CD4-positive, alpha-beta memory T cell (primary cell): Measurements from ENCODE around the gene GABRA4. TPM values are rescaled to one million over a fixed set of nuclear protein-coding genes. Genes with fewer than 3 reads are reported as not detected.

Experiments used
- CTCF ChIA-PET: fragments of 350-600 bp; sonication (Branson Sonifier 250); formaldehyde crosslinking; loops from one replicate; lab custom pipeline; 2021; ENCODE audit warnings: inconsistent platforms; ENCODE audit not compliant: partially characterized antibody; lab: Charles Lee
- POLR2A ChIA-PET: fragments of 350-600 bp; sonication (Branson Sonifier 250); formaldehyde crosslinking; loops from one replicate; lab custom pipeline; 2021; ENCODE audit not compliant: partially characterized antibody; lab: Charles Lee
- DNase-seq, 5 donors: peaks; one replicate each; pipeline versions ENCODE4 v3.0.0 to v3.0.0-alpha.2; 2020 to 2022; ENCODE audit warnings: mixed read lengths in 1 of 5
- H3K27ac ChIP-seq: one replicate; pipeline ENCODE4 v1.7.0; 2013; ENCODE audit warnings: low read depth, low read length
- H3K27me3 ChIP-seq: 2 replicates; pipeline ENCODE4 v1.7.0; 2013; ENCODE audit warnings: mild to moderate bottlenecking, low read length, moderate library complexity; ENCODE audit not compliant: insufficient read depth
- H3K36me3 ChIP-seq: 2 replicates; pipeline ENCODE4 v1.7.0; 2013; ENCODE audit warnings: mild to moderate bottlenecking, low read length, moderate library complexity; ENCODE audit not compliant: insufficient read depth
- H3K4me1 ChIP-seq: 2 replicates; pipeline ENCODE4 v1.7.0; 2013; ENCODE audit warnings: mild to moderate bottlenecking, low read length, moderate library complexity; ENCODE audit not compliant: insufficient read depth
- H3K4me3 ChIP-seq, 2 donors: one replicate each; pipeline ENCODE4 v1.7.0; 2013; ENCODE audit warnings: low read length in 2 of 2, mild to moderate bottlenecking in 1 of 2
- H3K9me3 ChIP-seq, 2 donors: one replicate each; pipeline ENCODE4 v1.7.0; 2013; ENCODE audit warnings: low read length in 2 of 2, control low read depth in 1 of 2; ENCODE audit not compliant: control insufficient read depth in 1 of 2
- H3K27ac Mint-ChIP-seq, 7 donors: one replicate each; pipeline ENCODE4 v1.8.0; 2020 to 2021; ENCODE audit warnings: mixed read lengths in 7 of 7, mild to moderate bottlenecking in 6 of 7, inconsistent platforms in 3 of 7, moderate library complexity in 3 of 7
- H3K27me3 Mint-ChIP-seq, 2 donors: one replicate each; pipeline ENCODE4 v1.8.0; 2020 to 2021; ENCODE audit warnings: mixed read lengths in 2 of 2
- H3K36me3 Mint-ChIP-seq, 2 donors: one replicate each; pipeline ENCODE4 v1.8.0; 2020 to 2021; ENCODE audit warnings: mixed read lengths in 2 of 2, inconsistent platforms in 1 of 2, mild to moderate bottlenecking in 1 of 2
- H3K4me1 Mint-ChIP-seq, 4 donors: one replicate each; pipeline ENCODE4 v1.8.0; 2020 to 2021; ENCODE audit warnings: mixed read lengths in 4 of 4, mild to moderate bottlenecking in 1 of 4
- H3K4me3 Mint-ChIP-seq, 8 donors: one replicate each; pipeline ENCODE4 v1.8.0; 2020 to 2021; ENCODE audit warnings: mixed read lengths in 8 of 8, mild to moderate bottlenecking in 7 of 8, moderate library complexity in 6 of 8, inconsistent platforms in 3 of 8
- H3K9me3 Mint-ChIP-seq, 8 donors: one replicate each; pipeline ENCODE4 v1.8.0; 2020 to 2021; ENCODE audit warnings: mixed read lengths in 8 of 8, mild to moderate bottlenecking in 5 of 8, inconsistent platforms in 3 of 8, moderate library complexity in 1 of 8
- intact Hi-C: fragments of 100-400 bp; cut with micrococcal nuclease; formaldehyde crosslinking; loops from one replicate; pipeline ENCODE4 v1.15.1; 2023
- polyA plus RNA-seq, 2 donors: library from polyadenylated mRNA; unstranded; fragments of 300-500 nt; fragmentation: Illumina TruSeq; gene quantifications; one replicate each; pipeline ENCODE4 v1.2.3, GENCODE V29; 2021
- total RNA-seq, 2 experiments: library from RNA; stranded (reverse); gene quantifications; one replicate each; pipeline ENCODE4 v1.2.3, GENCODE V29; 2021

Gene GABRA4
- total and polyA plus RNA-seq, 4 experiments from 2014 or later: not detected

DNA sequence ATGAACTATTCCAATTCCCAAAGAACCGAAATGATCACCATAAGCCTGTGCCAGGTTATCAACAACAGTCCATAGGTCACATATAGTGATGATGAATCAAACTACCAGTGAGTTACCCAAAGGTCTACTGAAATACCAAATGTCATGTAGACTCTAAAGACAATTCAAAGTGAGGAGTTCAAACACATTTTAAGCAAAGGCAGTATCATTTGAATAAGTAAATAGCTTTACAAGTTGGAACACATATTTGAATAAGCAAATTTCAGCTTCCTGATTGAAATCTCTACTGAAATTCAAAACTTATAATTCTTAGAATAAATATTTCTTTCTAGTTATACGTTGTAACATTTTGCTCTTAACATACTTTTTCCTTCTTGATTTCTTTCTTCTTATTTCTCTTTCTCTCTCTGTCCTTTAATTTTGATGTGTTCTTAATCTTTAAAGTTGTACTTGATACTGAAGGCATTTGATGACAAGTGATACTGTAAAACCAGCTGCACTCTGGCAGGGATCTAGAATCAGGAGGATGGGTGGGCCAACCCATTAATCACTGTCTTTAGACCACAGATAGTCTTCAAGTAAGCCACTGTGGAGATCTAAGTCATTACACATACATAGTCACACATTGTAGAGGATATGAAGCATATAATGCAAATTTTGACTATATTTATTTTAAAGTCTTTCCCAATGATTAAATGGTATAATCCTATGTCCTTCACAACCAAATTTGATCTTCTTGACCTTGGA, 34.5 kb downstream of the GABRA4 start:
- ChIA-PET CTCF (no interaction called here), POLR2A (no interaction called here)
- no peaks in the 10 kb centered on the region for H3K36me3 ChIP-seq
- H3K27me3 Mint-ChIP-seq: peaks cover 0 to 2% of the 10 kb centered on the region in 2 donors
- no peaks in the 10 kb centered on the region for H3K36me3 Mint-ChIP-seq
- no peaks in the 10 kb centered on the region for H3K9me3 ChIP-seq
- no peaks in the 10 kb centered on the region for H3K27me3 ChIP-seq
- no peak overlapping the region for H3K27ac ChIP-seq
- no peaks in the 10 kb centered on the region for H3K4me1 Mint-ChIP-seq
- H3K4me3 ChIP-seq: no peak overlapping the region
- H3K4me1 ChIP-seq: no peaks in the 10 kb centered on the region
- intact Hi-C loops: no loop called here
- H3K9me3 Mint-ChIP-seq: peaks cover 0 to 1% (median 0%) of the 10 kb centered on the region in 8 donors
- H3K27ac Mint-ChIP-seq: no peak overlapping the region
- DNase-seq: no peak
- no peak overlapping the region for H3K4me3 Mint-ChIP-seq

GRCh38 chr4:46956451-46956850, 36.9 kb downstream of the GABRA4 start:
- Histone ChIP-seq H3K27me3 (no peaks in the 10 kb centered on the region), H3K4me1 (no peaks in the 10 kb centered on the region), H3K9me3 (no peaks in the 10 kb centered on the region), H3K36me3 (no peaks in the 10 kb centered on the region), H3K27ac (no peak overlapping the region), H3K4me3 (no peak overlapping the region)
- POLR2A ChIA-PET: no interaction called here
- Mint-ChIP-seq H3K4me3 (no peak overlapping the region), H3K4me1 (no peaks in the 10 kb centered on the region), H3K27me3 (peaks cover 0 to under 1% of the 10 kb centered on the region in 2 donors), H3K36me3 (no peaks in the 10 kb centered on the region), H3K9me3 (no peaks in the 10 kb centered on the region), H3K27ac (no peak overlapping the region)
- intact Hi-C loops: no loop called here
- CTCF ChIA-PET: no interaction called here
- no peak for DNase-seq

DNA sequence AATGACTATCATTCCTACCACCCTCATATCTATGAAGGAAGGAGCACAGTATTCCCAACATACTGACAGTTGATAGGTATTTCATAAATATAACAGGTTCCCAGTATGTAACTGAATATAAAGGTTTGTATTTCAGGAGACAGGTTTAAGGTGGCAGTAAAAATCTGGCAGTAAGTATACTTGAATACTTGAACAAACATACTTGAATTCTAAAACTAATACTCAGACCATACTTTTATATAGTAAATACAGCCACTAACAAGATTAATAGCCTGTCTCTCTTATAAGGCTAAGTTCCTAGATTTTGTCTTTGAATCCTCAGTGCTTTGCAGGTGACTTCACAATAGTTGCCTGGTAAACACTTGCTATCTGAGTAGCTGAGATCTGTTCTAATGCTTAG, 37.8 kb downstream of the GABRA4 start:
- Histone ChIP-seq H3K4me3 (no peak overlapping the region), H3K9me3 (no peaks in the 10 kb centered on the region), H3K27me3 (no peaks in the 10 kb centered on the region), H3K27ac (no peak overlapping the region), H3K4me1 (no peaks in the 10 kb centered on the region), H3K36me3 (no peaks in the 10 kb centered on the region)
- ChIA-PET CTCF (no interaction called here), POLR2A (no interaction called here)
- no peaks in the 10 kb centered on the region for H3K27me3 Mint-ChIP-seq
- no peak overlapping the region for H3K27ac Mint-ChIP-seq
- no peaks in the 10 kb centered on the region for H3K4me1 Mint-ChIP-seq
- intact Hi-C loops: no loop called here
- DNase-seq: no peak
- H3K4me3 Mint-ChIP-seq: no peak overlapping the region
- no peaks in the 10 kb centered on the region for H3K9me3 Mint-ChIP-seq
- no peaks in the 10 kb centered on the region for H3K36me3 Mint-ChIP-seq

DNA sequence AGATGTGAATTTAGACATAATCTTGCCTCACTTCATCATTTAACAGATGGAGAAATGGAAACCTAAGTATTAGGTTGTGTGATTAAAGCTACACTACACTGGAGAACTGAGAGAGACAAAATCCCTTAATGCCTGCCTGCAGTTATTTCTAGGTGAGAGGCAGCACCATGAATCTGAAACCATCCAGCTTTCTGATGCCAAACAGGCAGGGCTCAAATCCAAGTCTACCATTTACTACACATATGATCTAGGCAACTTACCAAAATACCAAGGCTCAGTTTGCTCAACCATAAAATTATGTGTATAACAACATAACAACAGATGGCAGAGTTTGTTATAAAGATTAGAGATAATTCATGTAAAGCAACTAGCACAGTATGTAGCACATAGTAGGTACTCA, 38.7 kb downstream of the GABRA4 start:
- intact Hi-C loops: no loop called here
- Histone ChIP-seq H3K9me3 (no peaks in the 10 kb centered on the region), H3K4me1 (no peaks in the 10 kb centered on the region), H3K27me3 (no peaks in the 10 kb centered on the region), H3K36me3 (no peaks in the 10 kb centered on the region), H3K4me3 (no peak overlapping the region), H3K27ac (no peak overlapping the region)
- no peak for DNase-seq
- no peaks in the 10 kb centered on the region for H3K36me3 Mint-ChIP-seq
- CTCF ChIA-PET: no interaction called here
- no peaks in the 10 kb centered on the region for H3K9me3 Mint-ChIP-seq
- H3K27me3 Mint-ChIP-seq: no peaks in the 10 kb centered on the region
- no peak overlapping the region for H3K4me3 Mint-ChIP-seq
- H3K4me1 Mint-ChIP-seq: no peaks in the 10 kb centered on the region
- no peak overlapping the region for H3K27ac Mint-ChIP-seq
- POLR2A ChIA-PET: no interaction called here

- ChIA-PET CTCF (no interaction called here), POLR2A (no interaction called here)
- no peak overlapping the region for H3K27ac ChIP-seq
- H3K4me3 Mint-ChIP-seq: no peak overlapping the region
- no peaks in the 10 kb centered on the region for H3K4me1 ChIP-seq
- H3K27ac Mint-ChIP-seq: no peak overlapping the region
- H3K27me3 ChIP-seq: no peaks in the 10 kb centered on the region
- H3K9me3 Mint-ChIP-seq: no peaks in the 10 kb centered on the region
- DNase-seq: no peak
- intact Hi-C loops: no loop called here
- H3K36me3 ChIP-seq: no peaks in the 10 kb centered on the region
- H3K4me1 Mint-ChIP-seq: no peaks in the 10 kb centered on the region
- no peaks in the 10 kb centered on the region for H3K36me3 Mint-ChIP-seq
- H3K27me3 Mint-ChIP-seq: no peaks in the 10 kb centered on the region
- H3K4me3 ChIP-seq: no peak overlapping the region
- no peaks in the 10 kb centered on the region for H3K9me3 ChIP-seq
Measured at GRCh38 chr4:46953564-46953963, 39.8 kb downstream of the GABRA4 start.

DNA sequence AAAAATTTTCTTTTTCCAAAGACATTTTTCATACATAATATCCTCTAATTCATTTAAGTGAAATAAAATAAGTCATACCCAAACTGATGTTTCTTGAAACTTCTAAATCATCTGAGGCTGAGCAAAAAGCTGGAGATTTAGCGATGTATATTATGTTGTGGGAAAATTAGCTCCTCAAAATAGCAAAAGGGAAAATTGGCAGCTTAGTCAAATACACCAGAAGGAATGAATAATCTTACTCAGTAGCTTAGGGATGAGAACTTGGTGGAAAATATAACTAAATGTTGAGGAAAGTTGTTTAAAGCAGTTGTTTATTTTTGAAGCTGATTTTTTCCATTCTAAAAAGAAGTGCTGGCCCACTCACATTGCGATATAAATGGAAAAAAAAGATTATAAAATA, 40.9 kb downstream of the GABRA4 start:
- POLR2A ChIA-PET: no interaction called here
- no peaks in the 10 kb centered on the region for H3K4me1 Mint-ChIP-seq
- DNase-seq: no peak
- no peaks in the 10 kb centered on the region for H3K36me3 Mint-ChIP-seq
- H3K9me3 Mint-ChIP-seq: no peaks in the 10 kb centered on the region
- H3K27me3 ChIP-seq: no peaks in the 10 kb centered on the region
- no peaks in the 10 kb centered on the region for H3K9me3 ChIP-seq
- CTCF ChIA-PET: no interaction called here
- no peaks in the 10 kb centered on the region for H3K4me1 ChIP-seq
- H3K27ac ChIP-seq: no peak overlapping the region
- intact Hi-C loops: no loop called here
- H3K4me3 Mint-ChIP-seq: no peak overlapping the region
- no peak overlapping the region for H3K27ac Mint-ChIP-seq
- H3K4me3 ChIP-seq: no peak overlapping the region
- no peaks in the 10 kb centered on the region for H3K27me3 Mint-ChIP-seq
- no peaks in the 10 kb centered on the region for H3K36me3 ChIP-seq

DNA sequence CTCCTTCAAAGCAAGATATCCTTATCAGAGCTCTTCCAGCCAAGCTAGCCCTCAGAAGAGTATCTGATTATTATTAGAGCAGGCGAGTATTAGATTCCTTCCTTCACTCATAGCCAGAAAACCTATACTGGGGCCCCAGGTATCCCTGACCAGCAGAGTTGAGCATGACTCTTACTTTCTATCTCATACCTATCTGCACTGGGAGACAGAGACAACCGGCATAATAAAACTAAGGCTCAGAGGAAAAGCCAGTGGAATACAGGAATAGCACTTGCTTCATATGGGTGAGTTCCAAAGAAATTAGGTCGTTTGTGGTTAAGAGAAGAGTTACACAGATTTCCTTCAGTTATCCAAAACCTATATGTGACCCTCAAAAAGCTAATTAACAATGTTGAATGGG, 42.6 kb downstream of the GABRA4 start:
- Histone ChIP-seq H3K4me3 (no peak overlapping the region), H3K4me1 (no peaks in the 10 kb centered on the region), H3K27me3 (no peaks in the 10 kb centered on the region), H3K9me3 (no peaks in the 10 kb centered on the region), H3K27ac (no peak overlapping the region), H3K36me3 (no peaks in the 10 kb centered on the region)
- Mint-ChIP-seq H3K36me3 (no peaks in the 10 kb centered on the region), H3K27me3 (no peaks in the 10 kb centered on the region), H3K4me3 (no peak overlapping the region), H3K4me1 (no peaks in the 10 kb centered on the region), H3K27ac (no peak overlapping the region), H3K9me3 (peaks cover 0 to 1% (median 0%) of the 10 kb centered on the region in 8 donors)
- ChIA-PET CTCF (interaction anchor here (1.5 kb wide), 1 partner anchor 23 kb away, joined by 4 read pairs; no protein-coding TSS in a partner anchor), POLR2A (no interaction called here)
- intact Hi-C loops: no loop called here
- DNase-seq: no peak
